Stimulated activated CD4-positive, alpha-beta T cell treated with anti-CD3 and anti-CD28 coated beads, Interleukin-1b, Interleukin-23, amount 100 ng/mL, for 4 hours (primary cell): ENCODE data around the gene PASK.

Experiments used
- DNase-seq, 2 donors: peaks; one replicate each; pipeline ENCODE4 v3.0.0-alpha.2; 2020; ENCODE audit warnings: low read depth in 2 of 2

The PASK gene

GRCh38 chr2:241180495-241180894 is 31.2 kb upstream of the PASK start:
- no peak for DNase-seq

GRCh38 chr2:241179899-241180298 is 30.6 kb upstream of the PASK start:
- DNase-seq, result no peak

- DNase-seq, result no peak
Measured at GRCh38 chr2:241178961-241179360, 29.7 kb upstream of the PASK start.

- DNase-seq, result no peak
Measured at GRCh38 chr2:241177526-241178334, 28.5 kb upstream of the PASK start.

- DNase-seq, result no peak
Measured at GRCh38 chr2:241173557-241173956, 24.3 kb upstream of the PASK start.

- no peak for DNase-seq
Measured at GRCh38 chr2:241168366-241168765, 19.1 kb upstream of the PASK start.

GRCh38 chr2:241163601-241164118 is 14.4 kb upstream of the PASK start:
- DNase-seq, result no peak

- DNase-seq, result no peak
Measured at GRCh38 chr2:241161646-241162281, 12.5 kb upstream of the PASK start.

- no peak for DNase-seq
Measured at GRCh38 chr2:241160318-241160717, 11.0 kb upstream of the PASK start.

- DNase-seq, result no peak
Measured at GRCh38 chr2:241159116-241159515, 9.8 kb upstream of the PASK start.

- DNase-seq, result no peak
Measured at GRCh38 chr2:241158546-241158900, 9.3 kb upstream of the PASK start.

GRCh38 chr2:241157841-241158545 is 8.7 kb upstream of the PASK start:
- DNase-seq, result no peak

GRCh38 chr2:241156971-241157441 is 7.7 kb upstream of the PASK start:
- DNase-seq, result no peak

GRCh38 chr2:241155936-241156335 is 6.7 kb upstream of the PASK start:
- no peak for DNase-seq

GRCh38 chr2:241154915-241155314 is 5.6 kb upstream of the PASK start:
- peak in 1 of 2 donors; percentile 6 for DNase-seq

GRCh38 chr2:241153616-241154015 is 4.3 kb upstream of the PASK start:
- no peak for DNase-seq

- DNase-seq, result no peak
Measured at GRCh38 chr2:241151934-241152660, 2.8 kb upstream of the PASK start.

- DNase-seq, result no peak
Measured at GRCh38 chr2:241150660-241151530, 1.6 kb upstream of the PASK start.

- peak; percentile 88 to 90 for DNase-seq
Measured at GRCh38 chr2:241149925-241150659, 820 bp upstream of the PASK start, which contains the start of gene PPP1R7. TSS of gene PPP1R7 (plus strand) at chr2:241150467. CDS start at chr2:241150496, 29 bp downstream.

GRCh38 chr2:241149675-241149924 is 328 bp upstream of the PASK start:
- DNase-seq, result no peak
